ENCODE measurements around the gene TUBA4A. TPM values are rescaled to one million over a fixed set of nuclear protein-coding genes. Genes with fewer than 3 reads are reported as not detected.

TUBA4A gene
- total and polyA plus RNA-seq, 5 experiments from 2014 or later, result 107 to 275 (median 143) TPM

DNA sequence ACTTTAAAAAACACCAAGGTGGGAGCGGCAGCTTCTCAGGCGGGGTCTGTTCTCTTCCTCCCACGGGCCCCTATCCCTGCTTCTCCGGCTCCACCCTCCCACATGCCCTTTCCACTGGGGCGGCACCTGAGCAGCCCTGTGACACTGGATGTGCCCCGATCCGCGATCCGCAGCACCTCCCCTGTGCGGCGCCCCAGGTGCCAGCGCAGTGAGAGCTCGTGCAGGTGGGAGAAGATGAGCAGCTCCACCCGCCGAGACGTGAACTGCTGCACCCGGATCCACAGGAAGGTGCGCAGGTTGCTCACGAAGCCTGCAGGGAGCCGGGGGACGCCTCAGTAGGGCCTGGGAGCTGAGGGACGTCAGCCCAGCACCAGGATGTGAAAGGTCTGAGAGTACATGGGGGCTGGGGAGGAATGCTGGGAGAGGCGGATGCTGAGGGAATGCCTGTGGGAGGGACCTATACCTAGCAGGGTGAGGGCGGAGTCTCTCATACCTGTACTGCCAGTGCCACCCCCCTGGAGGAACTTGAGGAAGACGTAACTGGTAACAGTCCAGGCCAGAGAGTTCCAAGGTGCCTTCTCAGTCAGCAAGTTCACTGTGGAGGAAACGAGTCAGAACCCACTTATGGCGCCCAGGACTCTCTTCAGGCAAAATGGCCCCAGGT, 37.7 kb downstream of the TUBA4A start:
- H3K27ac Mint-ChIP-seq, result peak overlapping the region in 2 of 10 donors; percentile 8 to 14
- H3K27me3 Mint-ChIP-seq, result no peaks in the 10 kb centered on the region
- DNase-seq (peak in 1 of 10 donors; percentile 51), ATAC-seq (no peak)
- no peaks in the 10 kb centered on the region for H3K9me3 Mint-ChIP-seq
- H3K36me3 Mint-ChIP-seq, result peaks cover 0 to 21% (median 1%) of the 10 kb centered on the region in 3 donors
- H3K4me3 Mint-ChIP-seq, result peak overlapping the region in 1 of 10 donors; percentile 20
- peaks cover 17 to 40% (median 31%) of the 10 kb centered on the region in 4 donors for H3K4me1 Mint-ChIP-seq
- POLR2A ChIA-PET, result interaction anchor here (0.9 to 5.0 kb wide), 5 partner anchors 8 to 39 kb away, joined by 3 to 50 read pairs (median 18); partner anchors contain the start of genes ANKZF1, ATG9A, CNPPD1 and TUBA4A

DNA sequence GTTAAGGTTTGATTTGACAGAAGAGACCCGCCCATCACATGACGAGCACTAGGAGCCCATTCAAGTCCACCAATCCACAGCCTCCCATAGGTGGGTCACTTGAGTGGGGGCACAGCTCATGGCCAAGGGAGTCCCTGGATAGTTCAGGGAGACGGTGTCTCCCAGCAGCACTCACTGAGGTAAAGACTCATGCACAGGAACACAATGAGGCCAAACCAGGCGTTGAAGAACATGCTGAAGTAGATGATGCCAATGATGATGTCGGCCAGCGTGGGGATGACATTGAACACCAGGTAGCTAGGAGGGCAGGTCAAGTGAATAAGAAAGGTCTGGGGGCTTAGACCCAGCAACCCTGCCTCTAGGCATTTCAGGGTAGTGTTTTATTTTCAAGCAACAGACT, 38.9 kb downstream of the TUBA4A start:
- no peaks in the 10 kb centered on the region for H3K9me3 Mint-ChIP-seq
- peaks cover 20 to 48% (median 39%) of the 10 kb centered on the region in 4 donors for H3K4me1 Mint-ChIP-seq
- ATAC-seq, result no peak
- no peak overlapping the region for H3K4me3 Mint-ChIP-seq
- H3K27ac Mint-ChIP-seq, result peak overlapping the region in 1 of 10 donors; percentile 27
- DNase-seq, result no peak
- H3K27me3 Mint-ChIP-seq, result no peaks in the 10 kb centered on the region
- peaks cover 0 to 12% (median 0%) of the 10 kb centered on the region in 3 donors for H3K36me3 Mint-ChIP-seq
- POLR2A ChIA-PET, result interaction anchor here (1.1 to 9.9 kb wide), 5 partner anchors 9 to 64 kb away, joined by 3 to 134 read pairs (median 10); partner anchors contain the start of genes CNPPD1, DNAJB2, NHEJ1 and TUBA4A

- Mint-ChIP-seq H3K36me3 (peaks cover 0 to 15% (median 0%) of the 10 kb centered on the region in 3 donors), H3K4me3 (no peak overlapping the region), H3K4me1 (peaks cover 21 to 48% (median 40%) of the 10 kb centered on the region in 4 donors), H3K9me3 (no peaks in the 10 kb centered on the region), H3K27me3 (no peaks in the 10 kb centered on the region), H3K27ac (peak overlapping the region in 1 of 10 donors; percentile 68)
- POLR2A ChIA-PET, result interaction anchor here (1.1 to 23.9 kb wide), 6 partner anchors 8 to 65 kb away, joined by 3 to 674 read pairs (median 8); partner anchors contain the start of genes CNPPD1, DNAJB2, GLB1L and NHEJ1
- DNase-seq (no peak), ATAC-seq (no peak)
These were observed 39.6 kb downstream of the TUBA4A start for GRCh38 chr2:219214141-219214540.

- Mint-ChIP-seq H3K4me1 (peaks cover 21 to 50% (median 44%) of the 10 kb centered on the region in 4 donors), H3K4me3 (peak overlapping the region in 1 of 10 donors; percentile 41), H3K27me3 (no peaks in the 10 kb centered on the region), H3K9me3 (no peaks in the 10 kb centered on the region), H3K27ac (peak overlapping the region in 2 of 10 donors; percentile 22 to 79), H3K36me3 (peaks cover 0 to 20% (median 0%) of the 10 kb centered on the region in 3 donors)
- POLR2A ChIA-PET, result interaction anchor here (1.4 to 23.9 kb wide), 5 partner anchors 31 to 65 kb away, joined by 3 to 674 read pairs (median 10); partner anchors contain the start of genes CNPPD1, DNAJB2, GLB1L and NHEJ1
- ATAC-seq, result no peak
- no peak for DNase-seq
These were observed 40.1 kb downstream of the TUBA4A start for GRCh38 chr2:219213486-219214071.

- DNase-seq, result peak in 1 of 10 donors; percentile 38
- peak overlapping the region in 2 of 10 donors; percentile 22 to 79 for H3K27ac Mint-ChIP-seq
- POLR2A ChIA-PET, result interaction anchor here (1.4 to 23.9 kb wide), 6 partner anchors 32 to 66 kb away, joined by 3 to 674 read pairs (median 18); partner anchors contain the start of genes CNPPD1, DNAJB2, GLB1L and NHEJ1
- no peaks in the 10 kb centered on the region for H3K9me3 Mint-ChIP-seq
- no peak for ATAC-seq
- H3K4me1 Mint-ChIP-seq, result peaks cover 24 to 55% (median 47%) of the 10 kb centered on the region in 4 donors
- peaks cover 0 to 26% (median 3%) of the 10 kb centered on the region in 3 donors for H3K36me3 Mint-ChIP-seq
- H3K27me3 Mint-ChIP-seq, result no peaks in the 10 kb centered on the region
- H3K4me3 Mint-ChIP-seq, result no peak overlapping the region
These were observed 40.7 kb downstream of the TUBA4A start for GRCh38 chr2:219213026-219213415.

- H3K4me3 Mint-ChIP-seq, result peak overlapping the region in 9 of 10 donors; percentile 63 to 85 (median 72)
- POLR2A ChIA-PET, result interaction anchor here (0.9 to 23.9 kb wide), 10 partner anchors 13 to 84 kb away, joined by 3 to 674 read pairs (median 6); partner anchors contain the start of genes ANKZF1, ATG9A, CNPPD1 and GLB1L
- H3K27ac Mint-ChIP-seq, result peak overlapping the region; percentile 87 to 98 (median 95)
These were observed 42.8 kb downstream of the TUBA4A start for GRCh38 chr2:219210886-219211362.

GRCh38 chr2:219210196-219210885, 43.4 kb downstream of the TUBA4A start:
- POLR2A ChIA-PET, result interaction anchor here (1.4 to 23.9 kb wide), 6 partner anchors 8 to 51 kb away, joined by 3 to 674 read pairs (median 28); partner anchors contain the start of genes ABCB6, ANKZF1, ATG9A and CNPPD1
- Mint-ChIP-seq H3K4me1 (peaks cover 18 to 59% (median 51%) of the 10 kb centered on the region in 4 donors), H3K27ac (peak overlapping the region; percentile 79 to 98 (median 92)), H3K4me3 (peak overlapping the region in 5 of 10 donors; percentile 49 to 93 (median 71)), H3K36me3 (peaks cover 0 to 30% (median 3%) of the 10 kb centered on the region in 3 donors), H3K9me3 (no peaks in the 10 kb centered on the region), H3K27me3 (no peaks in the 10 kb centered on the region)
- DNase-seq, result peak in 1 of 10 donors; percentile 47
- ATAC-seq, result no peak

More at GRCh38 chr2:219210886-219211362, 42.8 kb downstream of the TUBA4A start:
- ATAC-seq (no peak), DNase-seq (peak in 1 of 10 donors; percentile 37)
- Mint-ChIP-seq H3K27me3 (no peaks in the 10 kb centered on the region), H3K36me3 (peaks cover 0 to 30% (median 3%) of the 10 kb centered on the region in 3 donors), H3K4me1 (peaks cover 20 to 57% (median 50%) of the 10 kb centered on the region in 4 donors), H3K9me3 (no peaks in the 10 kb centered on the region)

GRCh38 chr2:219209236-219210195, 44.2 kb downstream of the TUBA4A start:
- Mint-ChIP-seq H3K9me3 (peaks cover 0 to under 1% (median 0%) of the 10 kb centered on the region in 9 donors), H3K4me3 (peak overlapping the region in 9 of 10 donors; percentile 30 to 96 (median 66)), H3K4me1 (peaks cover 18 to 60% (median 53%) of the 10 kb centered on the region in 4 donors), H3K36me3 (peaks cover 0 to 25% (median 3%) of the 10 kb centered on the region in 3 donors), H3K27me3 (no peaks in the 10 kb centered on the region), H3K27ac (peak overlapping the region; percentile 84 to 98 (median 92))
- peak in 1 of 10 donors; percentile 58 for DNase-seq
- POLR2A ChIA-PET, result interaction anchor here (0.6 to 23.9 kb wide), 8 partner anchors 8 to 61 kb away, joined by 3 to 674 read pairs (median 16); partner anchors contain the start of genes ABCB6, ANKZF1, ATG9A and CNPPD1
- ATAC-seq, result no peak

GRCh38 chr2:219207884-219208740, 45.6 kb downstream of the TUBA4A start:
- ATAC-seq (no peak), DNase-seq (peak in 1 of 10 donors; percentile 49)
- peaks cover 18 to 58% (median 53%) of the 10 kb centered on the region in 4 donors for H3K4me1 Mint-ChIP-seq
- peaks cover 0 to 18% (median 3%) of the 10 kb centered on the region in 3 donors for H3K36me3 Mint-ChIP-seq
- POLR2A ChIA-PET, result interaction anchor here (0.6 to 23.9 kb wide), 9 partner anchors 9 to 47 kb away, joined by 3 to 674 read pairs (median 3); partner anchors contain the start of genes ABCB6, CNPPD1, GLB1L and NHEJ1
- peaks cover 0 to 2% (median 0%) of the 10 kb centered on the region in 9 donors for H3K9me3 Mint-ChIP-seq
- H3K27me3 Mint-ChIP-seq, result no peaks in the 10 kb centered on the region
- H3K4me3 Mint-ChIP-seq, result peak overlapping the region; percentile 16 to 96 (median 92)
- H3K27ac Mint-ChIP-seq, result peak overlapping the region; percentile 6 to 100 (median 92)
